ENCODE data around the gene TGFBI. TPM values are rescaled to one million over a fixed set of nuclear protein-coding genes. Genes with fewer than 3 reads are reported as not detected.

The TGFBI gene
- total and polyA plus RNA-seq, 9 of the 15 experiments (the other 6 are each of a cell fraction or from before 2014, with no cell fraction given): 0.05 to 0.62 (median 0.08) TPM; not detected in 6

DNA sequence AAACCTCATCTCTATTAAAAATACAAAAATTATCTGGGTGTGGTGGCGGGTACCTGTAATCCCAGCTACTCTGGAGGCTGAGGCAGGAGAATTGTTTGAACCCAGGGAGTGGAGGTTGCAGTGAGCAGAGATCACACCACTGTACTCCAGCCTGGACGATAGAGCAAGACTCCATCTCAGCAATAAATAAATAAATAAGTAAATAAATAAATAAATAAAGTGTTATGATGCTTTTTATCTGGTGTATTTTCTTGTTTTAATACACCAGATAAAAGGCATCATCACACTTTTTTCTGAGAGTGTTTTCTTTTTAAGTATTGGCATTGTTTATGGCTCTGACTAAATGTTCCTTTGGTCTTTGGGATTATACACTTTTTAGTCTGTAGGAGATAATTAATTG lies 49.8 kb upstream of the TGFBI start (continued):
- TF ChIP-seq ETS2 (tag; IDR thresholded peaks at IDR 0.05; ENCODE audit: borderline replicate concordance, poor library complexity, severe bottlenecking): no peak

DNA sequence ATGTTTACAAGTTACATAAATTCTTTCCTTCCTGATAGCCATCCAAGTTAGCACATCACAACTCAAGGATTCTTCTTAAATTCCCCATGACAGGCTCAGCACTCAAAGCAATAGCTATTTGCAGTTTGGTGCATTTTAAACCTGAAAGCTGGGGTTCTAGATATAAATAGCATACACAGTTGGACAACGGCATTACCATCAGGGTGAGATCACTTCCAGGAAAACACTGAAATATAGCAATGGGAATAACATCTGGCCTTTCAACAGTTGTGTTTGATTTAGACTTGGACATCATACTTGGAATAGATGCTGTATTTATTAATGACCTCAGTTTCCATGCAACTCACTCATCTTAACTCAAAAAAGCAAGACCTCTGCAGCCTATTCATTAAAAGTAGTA lies 49.3 kb upstream of the TGFBI start:
- no peak for FAIRE-seq

More for the DNA sequence above, 49.3 kb upstream of the TGFBI start:
- Histone ChIP-seq H3K9me1 (ENCODE audit: control insufficient read depth, insufficient read depth, low read length) (no peaks in the 10 kb centered on the region), H3K4me3 (no peak overlapping the region), H3K9ac (ENCODE audit: insufficient read depth in 1 of 2, low read depth in 2 of 2, low read length in 2 of 2) (no peak overlapping the region), H3K4me2 (ENCODE audit: insufficient read depth, low read length) (no peak overlapping the region), H3K4me1 (replicated peaks in 1 of 2; ENCODE audit: control insufficient read depth in 2 of 2, insufficient read depth in 2 of 2, low read length in 2 of 2) (peaks cover 0 to 4% of the 10 kb centered on the region in 2 experiments; a peak in 2 of 5 replicates), H2AFZ (ENCODE audit: low read depth, low read length) (no peak overlapping the region), H3K9me3 (replicated peaks; ENCODE audit: control insufficient read depth, insufficient read depth, low read depth, low read length) (no peaks in the 10 kb centered on the region), H3K27ac (ENCODE audit: extremely low read depth, low read depth, low read length) (no peak overlapping the region), H3K36me3 (ENCODE audit: control insufficient read depth, insufficient read depth, low read length) (no peaks in the 10 kb centered on the region), H3K27me3 (ENCODE audit: control insufficient read depth in 2 of 2, insufficient read depth in 2 of 2, low read length in 2 of 2) (peaks cover 0 to 9% of the 10 kb centered on the region in 2 experiments; a peak in 3 of 5 replicates), H4K20me1 (replicated peaks; ENCODE audit: control insufficient read depth, insufficient read depth, low read length) (no peaks in the 10 kb centered on the region), H3K79me2 (ENCODE audit: control insufficient read depth, insufficient read depth, low read length) (no peaks in the 10 kb centered on the region)
- TF ChIP-seq RAD51 (IDR thresholded peaks at IDR 0.05; ENCODE audit: borderline replicate concordance, low read depth): no peak
- TF ChIP-seq ADNP (tag; IDR thresholded peaks at IDR 0.05): no peak
- no peak for TF ChIP-seq POLR2AphosphoS2 (IDR thresholded peaks at IDR 0.05; ENCODE audit: low read length)
- TF ChIP-seq, protein P1, sequence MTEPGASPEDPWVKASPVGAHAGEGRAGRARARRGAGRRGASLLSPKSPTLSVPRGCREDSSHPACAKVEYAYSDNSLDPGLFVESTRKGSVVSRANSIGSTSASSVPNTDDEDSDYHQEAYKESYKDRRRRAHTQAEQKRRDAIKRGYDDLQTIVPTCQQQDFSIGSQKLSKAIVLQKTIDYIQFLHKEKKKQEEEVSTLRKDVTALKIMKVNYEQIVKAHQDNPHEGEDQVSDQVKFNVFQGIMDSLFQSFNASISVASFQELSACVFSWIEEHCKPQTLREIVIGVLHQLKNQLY (CRISPR knock-in tag; conservative IDR thresholded peaks at IDR 0.05): no peak
- no peak for TF ChIP-seq NONO (IDR thresholded peaks at IDR 0.05; ENCODE audit: low read depth in 2 of 2, low read length in 1 of 2)
- TF ChIP-seq ZNF263 (CRISPR knock-in tag; IDR thresholded peaks at IDR 0.05; ENCODE audit: borderline replicate concordance): no peak
- TF ChIP-seq HNRNPUL1 (IDR thresholded peaks at IDR 0.05; ENCODE audit: low read length): no peak
- TF ChIP-seq ZNF57 (CRISPR knock-in tag; IDR thresholded peaks at IDR 0.05): no peak
- no peak for TF ChIP-seq ETV5 (CRISPR knock-in tag; IDR thresholded peaks at IDR 0.05; ENCODE audit: low read depth)
- TF ChIP-seq NR3C1 (CRISPR knock-in tag; IDR thresholded peaks at IDR 0.05): no peak
- in situ Hi-C loops (cut with MboI): no loop called here
- no peak for ATAC-seq
- ChIA-PET POLR2A (no interaction called here), CTCF (ENCODE audit: low intra/inter-chr PET ratio) (no interaction called here)
- intact Hi-C loops (cut with micrococcal nuclease): loop anchor here (10.0 kb wide), 1 partner anchor 195 kb away; no protein-coding TSS in a partner anchor
- 11% methylated on average over 1 of the region's 1 CpG for WGBS (ENCODE audit: insufficient coverage, low coverage, missing lambda C conversion rate)
- no TSS peak for BruUV-seq (replicated peaks)
- no peak for DNase-seq (ENCODE audit: extremely low read depth in 1 of 4, low spot score in 3 of 4)
